Spinal cord (tissue), 10 donors: Measurements from ENCODE around the gene ASPM. TPM values are rescaled to one million over a fixed set of nuclear protein-coding genes. Genes with fewer than 3 reads are reported as not detected.
"Not testable (repeated sequence)": the region's sequence is repeated elsewhere in the genome, so short reads cannot be mapped to it uniquely, and the experiment has no call there.

Source experiments
- DNase-seq, 6 donors: peaks; one replicate each; pipeline versions ENCODE4 v3.0.0 to v3.0.0-alpha.2; 2013 to 2015; ENCODE audit warnings: low spot score in 6 of 6, low read depth in 4 of 6
- H3K27ac ChIP-seq: one replicate; pipeline ENCODE4 v1.5.1; 2013; ENCODE audit warnings: low read depth, low read length, control low read depth
- H3K27me3 ChIP-seq: one replicate; pipeline ENCODE4 v1.6.1; 2013; ENCODE audit warnings: low read length; ENCODE audit not compliant: control insufficient read depth, insufficient read depth
- H3K36me3 ChIP-seq: one replicate; pipeline ENCODE4 v1.6.1; 2013; ENCODE audit warnings: low read length; ENCODE audit not compliant: control insufficient read depth, insufficient read depth
- H3K4me1 ChIP-seq: one replicate; pipeline ENCODE4 v1.6.1; 2013; ENCODE audit warnings: low read length; ENCODE audit not compliant: control insufficient read depth, insufficient read depth
- H3K4me3 ChIP-seq: one replicate; pipeline ENCODE4 v1.5.1; 2013; ENCODE audit warnings: low read depth, low read length, control low read depth
- H3K9me3 ChIP-seq: one replicate; pipeline ENCODE4 v1.6.1; 2013; ENCODE audit warnings: low read length; ENCODE audit not compliant: control insufficient read depth, insufficient read depth
- WGBS: methylation state at CpG from one replicate; pipeline ENCODE4 v1.1.5; 2013; ENCODE audit warnings: missing lambda C conversion rate; ENCODE audit not compliant: insufficient coverage; 5-methylcytosine and 5-hydroxymethylcytosine counted together
- polyA plus RNA-seq, 2 donors: library from polyadenylated mRNA; unstranded; fragments of 120-200 nt; gene quantifications; one replicate each; pipeline ENCODE4 v1.2.1, GENCODE V29; 2013; ENCODE audit not compliant: insufficient read length in 2 of 2
- total RNA-seq, 2 donors: library from RNA; depleted of rRNA in 1 of 2; stranded (reverse); fragments of 120-200 nt in 1 of 2; fragments of >200 nt in 1 of 2; gene quantifications; one replicate each; pipeline versions ENCODE4 v1.2.3 to v1.2.4, GENCODE V29; 2013 to 2014
- donor health status: healthy.

ASPM gene
- total and polyA plus RNA-seq, 4 donors, result 7.6 to 18.3 (median 13.4) TPM

DNA sequence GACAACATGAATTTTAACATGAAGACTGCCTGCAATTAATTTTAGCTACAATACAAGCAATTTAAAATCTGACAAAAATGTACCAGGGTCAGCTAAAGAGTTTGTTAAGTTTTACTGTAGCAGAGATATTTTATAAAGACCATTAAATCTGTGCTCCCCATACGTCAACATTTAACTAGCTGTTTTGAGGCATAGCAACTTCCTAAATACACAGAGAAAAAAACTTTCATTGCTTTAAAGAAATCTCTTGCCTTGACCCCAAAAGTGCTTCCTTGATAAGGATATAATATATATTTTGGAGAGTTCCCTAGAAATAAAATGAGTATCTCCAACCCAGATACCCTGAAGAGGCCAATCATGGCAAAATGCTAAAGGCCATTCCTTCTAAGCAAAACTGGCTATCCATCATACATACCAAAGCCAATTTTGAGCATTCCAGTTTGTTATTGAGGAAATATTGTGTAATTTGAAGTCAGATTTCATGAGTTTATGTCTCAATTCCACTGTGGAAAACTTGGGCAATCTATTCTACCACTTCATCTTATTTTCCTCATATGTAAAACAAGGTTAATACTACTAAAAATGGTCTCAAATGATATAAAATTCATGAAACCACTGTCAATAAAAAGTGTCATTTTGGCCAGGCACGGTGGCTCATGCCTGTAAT lies 19.1 kb downstream of the ASPM start:
- no CpG with 5 or more reads among the region's 2 CpGs for WGBS
- H3K4me3 ChIP-seq, result no peak overlapping the region

GRCh38 chr1:197126691-197127090 lies 19.8 kb downstream of the ASPM start:
- WGBS, result 67% methylated on average over 2 of the region's 3 CpGs
- no peaks in the 10 kb centered on the region for H3K27me3 ChIP-seq
- no peaks in the 10 kb centered on the region for H3K36me3 ChIP-seq
- H3K4me3 ChIP-seq, result no peak overlapping the region
- H3K9me3 ChIP-seq, result no peaks in the 10 kb centered on the region
- DNase-seq, result no peak
- no peaks in the 10 kb centered on the region for H3K4me1 ChIP-seq
- no peak overlapping the region for H3K27ac ChIP-seq

More for the DNA sequence above, 19.1 kb downstream of the ASPM start:
- Histone ChIP-seq H3K9me3 (no peaks in the 10 kb centered on the region), H3K27me3 (no peaks in the 10 kb centered on the region), H3K4me1 (no peaks in the 10 kb centered on the region), H3K27ac (no peak overlapping the region), H3K36me3 (no peaks in the 10 kb centered on the region)
- no peak for DNase-seq

DNA sequence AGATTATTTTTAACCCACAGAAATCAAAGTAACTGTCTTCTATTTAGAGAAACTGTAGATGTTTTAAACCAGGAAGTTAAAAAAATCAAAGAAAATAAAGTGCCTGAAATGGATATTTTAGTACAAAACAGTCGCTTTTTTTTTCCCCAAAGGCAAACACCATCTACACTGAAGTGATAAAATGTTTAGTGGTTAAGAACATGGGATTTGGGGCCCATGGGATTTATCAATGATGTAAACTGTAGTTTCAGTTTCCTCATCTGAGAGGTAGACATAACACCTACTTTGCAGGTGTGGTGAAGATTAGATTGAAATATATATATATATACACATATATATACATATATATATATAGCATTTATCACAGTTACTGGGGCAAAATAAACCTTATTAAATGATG lies 22.1 kb downstream of the ASPM start:
- Histone ChIP-seq H3K36me3 (no peaks in the 10 kb centered on the region), H3K4me1 (no peaks in the 10 kb centered on the region), H3K27me3 (no peaks in the 10 kb centered on the region), H3K27ac (no peak overlapping the region), H3K4me3 (no peak overlapping the region), H3K9me3 (no peaks in the 10 kb centered on the region)
- DNase-seq, result no peak
- WGBS, result no CpG with 5 or more reads among the region's 1 CpG

GRCh38 chr1:197116156-197116555 lies 30.3 kb downstream of the ASPM start:
- Histone ChIP-seq H3K27ac (no peak overlapping the region), H3K4me3 (no peak overlapping the region), H3K36me3 (no peaks in the 10 kb centered on the region), H3K27me3 (no peaks in the 10 kb centered on the region), H3K4me1 (no peaks in the 10 kb centered on the region), H3K9me3 (no peaks in the 10 kb centered on the region)
- no CpG with 5 or more reads among the region's 2 CpGs for WGBS
- DNase-seq, result no peak

DNA sequence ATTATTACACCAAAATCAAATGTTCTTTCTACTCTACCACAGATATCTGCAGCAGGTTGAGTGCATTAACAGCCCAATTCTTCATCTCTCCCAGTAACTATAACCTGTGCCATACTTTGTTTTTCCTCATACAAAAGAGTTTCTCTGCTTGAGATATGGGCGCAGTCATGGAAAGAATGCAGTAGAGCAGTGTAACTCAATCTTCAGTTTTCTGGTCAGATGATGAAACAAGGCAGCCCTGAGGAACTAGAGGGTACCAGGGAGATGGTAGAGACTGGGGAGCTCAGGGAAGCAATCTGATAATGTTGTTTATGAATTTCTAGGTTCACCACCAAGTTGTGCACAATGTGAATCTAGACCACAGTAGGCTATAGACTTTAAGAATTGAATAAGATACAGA lies 39.6 kb downstream of the ASPM start:
- H3K9me3 ChIP-seq, result no peaks in the 10 kb centered on the region
- H3K27me3 ChIP-seq, result no peaks in the 10 kb centered on the region
- H3K4me1 ChIP-seq, result no peaks in the 10 kb centered on the region
- no peaks in the 10 kb centered on the region for H3K36me3 ChIP-seq
- H3K27ac ChIP-seq, result no peak overlapping the region
- no peak overlapping the region for H3K4me3 ChIP-seq
- DNase-seq, result no peak
- 88% methylated on average over 1 of the region's 1 CpG for WGBS

- Histone ChIP-seq H3K27me3 (no peaks in the 10 kb centered on the region), H3K9me3 (no peaks in the 10 kb centered on the region), H3K36me3 (no peaks in the 10 kb centered on the region), H3K4me3 (no peak overlapping the region), H3K4me1 (no peaks in the 10 kb centered on the region), H3K27ac (peak overlapping the region; percentile 59)
- no CpG with 5 or more reads among the region's 5 CpGs for WGBS
- DNase-seq, result peak in 2 of 6 donors; percentile 21 to 64
Observed at GRCh38 chr1:197103300-197103699, 43.2 kb downstream of the ASPM start.

DNA sequence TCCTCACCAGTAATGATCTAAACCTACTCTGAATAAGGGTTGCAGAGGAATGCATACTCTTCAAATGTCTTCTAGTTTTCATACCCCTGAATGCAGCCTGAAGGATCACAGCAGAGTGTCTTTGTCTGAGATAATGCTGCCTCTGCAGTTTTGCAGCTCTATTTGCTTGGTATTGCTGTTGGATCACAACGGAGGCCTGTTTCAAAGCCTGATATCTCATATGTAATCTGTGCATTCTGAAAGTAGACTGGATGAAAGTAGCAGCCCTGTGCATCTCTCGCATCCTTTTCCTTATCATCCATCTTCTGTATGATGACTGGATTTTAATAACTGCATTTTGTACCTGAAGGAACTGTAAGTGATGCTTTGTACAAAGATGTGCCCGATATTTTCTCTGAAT lies 44.5 kb downstream of the ASPM start:
- peak overlapping the region; percentile 59 for H3K27ac ChIP-seq

DNA sequence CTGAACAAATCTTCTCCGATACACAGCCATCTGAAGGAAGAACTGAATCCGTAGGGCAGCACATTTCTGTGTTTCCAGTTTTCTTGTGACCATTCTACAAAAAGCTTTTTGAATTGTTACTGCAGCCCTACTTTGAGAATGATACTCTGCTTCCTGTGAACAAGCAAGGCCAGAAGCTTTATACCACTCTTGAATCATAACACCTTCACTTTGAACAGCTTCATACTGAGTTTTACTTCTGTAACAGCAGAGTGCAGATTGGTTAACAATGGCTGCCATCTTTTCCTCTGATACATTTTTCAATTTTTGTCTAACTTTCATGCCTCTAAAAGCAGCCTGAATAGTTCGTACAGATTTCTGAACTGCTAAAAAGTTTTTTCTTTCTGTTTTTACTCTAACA lies 45.8 kb downstream of the ASPM start:
- H3K9me3 ChIP-seq, result no peaks in the 10 kb centered on the region
- H3K27me3 ChIP-seq, result no peaks in the 10 kb centered on the region
- H3K27ac ChIP-seq, result peak overlapping the region; percentile 53
- peak in 3 of 6 donors; percentile 14 to 23 (median 19) for DNase-seq
- no peaks in the 10 kb centered on the region for H3K36me3 ChIP-seq
- no peak overlapping the region for H3K4me3 ChIP-seq
- no peaks in the 10 kb centered on the region for H3K4me1 ChIP-seq
- 66% methylated on average over 3 of the region's 3 CpGs for WGBS

More for the DNA sequence above, 44.5 kb downstream of the ASPM start:
- WGBS, result no CpG with 5 or more reads among the region's 3 CpGs
- no peaks in the 10 kb centered on the region for H3K36me3 ChIP-seq
- H3K27me3 ChIP-seq, result no peaks in the 10 kb centered on the region
- no peaks in the 10 kb centered on the region for H3K9me3 ChIP-seq
- no peaks in the 10 kb centered on the region for H3K4me1 ChIP-seq
- H3K4me3 ChIP-seq, result no peak overlapping the region
- DNase-seq, result peak in 3 of 6 donors; percentile 26 to 84 (median 48)

DNA sequence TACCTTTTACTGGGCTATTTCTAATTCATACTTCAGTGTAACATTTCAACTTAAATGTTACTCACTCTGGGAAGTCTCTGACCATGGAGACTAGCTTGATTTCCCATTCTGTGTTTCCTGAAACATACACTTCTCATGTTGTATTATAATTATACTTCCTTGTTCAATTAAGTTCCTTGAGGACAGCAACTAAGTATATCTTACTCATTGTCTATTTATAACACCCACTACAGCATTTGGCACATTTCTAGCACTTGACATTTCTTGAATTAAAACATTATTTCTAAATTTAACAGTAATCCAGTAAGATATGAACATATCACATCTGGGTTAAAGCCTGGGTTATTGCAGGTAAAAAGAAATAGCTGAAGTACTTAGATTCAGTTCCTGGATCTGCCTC lies 47.0 kb downstream of the ASPM start:
- DNase-seq, result no peak
- Histone ChIP-seq H3K4me1 (no peaks in the 10 kb centered on the region), H3K9me3 (no peaks in the 10 kb centered on the region), H3K27me3 (no peaks in the 10 kb centered on the region), H3K4me3 (no peak overlapping the region), H3K27ac (no peak overlapping the region), H3K36me3 (no peaks in the 10 kb centered on the region)

GRCh38 chr1:197096971-197097370 lies 49.5 kb downstream of the ASPM start:
- not testable (repeated sequence) for H3K4me3 ChIP-seq, DNase-seq, H3K36me3 ChIP-seq, H3K27me3 ChIP-seq, H3K9me3 ChIP-seq, H3K27ac ChIP-seq, H3K4me1 ChIP-seq
- WGBS, result 85% methylated on average over 2 of the region's 2 CpGs
